ENCODE measurements around the gene CPED1.
"Not testable (repeated sequence)": the region's sequence is repeated elsewhere in the genome, so short reads cannot be mapped to it uniquely, and the experiment has no call there.

CPED1 gene

GRCh38 chr7:121182281-121182680 lies 193.8 kb downstream of the CPED1 start:
- TF ChIP-seq POLR2A (IDR thresholded peaks at IDR 0.05; ENCODE audit: low read depth, low read length), result no peak
- FAIRE-seq (no peak), DNase-seq (ENCODE audit: insufficient read length, low spot score) (no peak)

- FAIRE-seq (no peak), DNase-seq (ENCODE audit: insufficient read length, low spot score) (no peak)
- no peak for TF ChIP-seq POLR2A (IDR thresholded peaks at IDR 0.05; ENCODE audit: low read depth, low read length)
Measured at GRCh38 chr7:121182902-121183301, 194.4 kb downstream of the CPED1 start.

GRCh38 chr7:121183883-121184282 lies 195.4 kb downstream of the CPED1 start:
- not testable (repeated sequence) for DNase-seq (ENCODE audit: insufficient read length, low spot score); FAIRE-seq

GRCh38 chr7:121186746-121187145 lies 198.2 kb downstream of the CPED1 start:
- no peak for TF ChIP-seq POLR2A (IDR thresholded peaks at IDR 0.05; ENCODE audit: low read depth, low read length)
- no peak for FAIRE-seq

GRCh38 chr7:121187222-121187621 lies 198.7 kb downstream of the CPED1 start:
- no peak for TF ChIP-seq POLR2A (IDR thresholded peaks at IDR 0.05; ENCODE audit: low read depth, low read length)
- DNase-seq (ENCODE audit: insufficient read length, low spot score), result no peak
- FAIRE-seq, result no peak

More at GRCh38 chr7:121186746-121187145, 198.2 kb downstream of the CPED1 start:
- DNase-seq (ENCODE audit: insufficient read length, low spot score), result no peak

GRCh38 chr7:121187676-121188075 lies 199.2 kb downstream of the CPED1 start:
- FAIRE-seq, result no peak

GRCh38 chr7:121192834-121193233 lies 204.3 kb downstream of the CPED1 start:
- DNase-seq (ENCODE audit: insufficient read length, low spot score), result no peak
- TF ChIP-seq POLR2A (IDR thresholded peaks at IDR 0.05; ENCODE audit: low read depth, low read length), result no peak
- no peak for FAIRE-seq

More at GRCh38 chr7:121187676-121188075, 199.2 kb downstream of the CPED1 start:
- no peak for TF ChIP-seq POLR2A (IDR thresholded peaks at IDR 0.05; ENCODE audit: low read depth, low read length)
- DNase-seq (ENCODE audit: insufficient read length, low spot score), result no peak

- no peak for FAIRE-seq
- no peak for DNase-seq (ENCODE audit: insufficient read length, low spot score)
- no peak for TF ChIP-seq POLR2A (IDR thresholded peaks at IDR 0.05; ENCODE audit: low read depth, low read length)
Measured at GRCh38 chr7:121195010-121195409, 206.5 kb downstream of the CPED1 start.

- DNase-seq (ENCODE audit: insufficient read length, low spot score) (no peak), FAIRE-seq (no peak)
- no peak for TF ChIP-seq POLR2A (IDR thresholded peaks at IDR 0.05; ENCODE audit: low read depth, low read length)
Measured at GRCh38 chr7:121195874-121196273, 207.4 kb downstream of the CPED1 start.

- FAIRE-seq (no peak), DNase-seq (ENCODE audit: insufficient read length, low spot score) (no peak)
- no peak for TF ChIP-seq POLR2A (IDR thresholded peaks at IDR 0.05; ENCODE audit: low read depth, low read length)
Measured at GRCh38 chr7:121196286-121196685, 207.8 kb downstream of the CPED1 start.

- TF ChIP-seq POLR2A (IDR thresholded peaks at IDR 0.05; ENCODE audit: low read depth, low read length), result no peak
- FAIRE-seq, result peak; percentile 15
- DNase-seq (ENCODE audit: insufficient read length, low spot score), result no peak
Measured at GRCh38 chr7:121197455-121197854, 208.9 kb downstream of the CPED1 start.

- no peak for TF ChIP-seq POLR2A (IDR thresholded peaks at IDR 0.05; ENCODE audit: low read depth, low read length)
- DNase-seq (ENCODE audit: insufficient read length, low spot score) (no peak), FAIRE-seq (no peak)
Measured at GRCh38 chr7:121198502-121198901, 210.0 kb downstream of the CPED1 start.

- TF ChIP-seq POLR2A (IDR thresholded peaks at IDR 0.05; ENCODE audit: low read depth, low read length), result no peak
- DNase-seq (ENCODE audit: insufficient read length, low spot score) (no peak), FAIRE-seq (peak; percentile 11)
Measured at GRCh38 chr7:121202125-121202524, 213.6 kb downstream of the CPED1 start.

GRCh38 chr7:121202834-121203233 lies 214.3 kb downstream of the CPED1 start:
- no peak for TF ChIP-seq POLR2A (IDR thresholded peaks at IDR 0.05; ENCODE audit: low read depth, low read length)

GRCh38 chr7:121204537-121204936 lies 216.0 kb downstream of the CPED1 start:
- no peak for TF ChIP-seq POLR2A (IDR thresholded peaks at IDR 0.05; ENCODE audit: low read depth, low read length)
- no peak for FAIRE-seq

More at GRCh38 chr7:121202834-121203233, 214.3 kb downstream of the CPED1 start:
- FAIRE-seq (no peak), DNase-seq (ENCODE audit: insufficient read length, low spot score) (no peak)

GRCh38 chr7:121205777-121206176 lies 217.3 kb downstream of the CPED1 start:
- no peak for DNase-seq (ENCODE audit: insufficient read length, low spot score)
- FAIRE-seq, result no peak
- TF ChIP-seq POLR2A (IDR thresholded peaks at IDR 0.05; ENCODE audit: low read depth, low read length), result no peak

More at GRCh38 chr7:121204537-121204936, 216.0 kb downstream of the CPED1 start:
- DNase-seq (ENCODE audit: insufficient read length, low spot score), result no peak

Measured in H54 (cell line).